ENCODE results near the gene DDT. TPM values are rescaled to one million over a fixed set of nuclear protein-coding genes. Genes with fewer than 3 reads are reported as not detected.
"Not testable (repeated sequence)": the region's sequence is repeated elsewhere in the genome, so short reads cannot be mapped to it uniquely, and the experiment has no call there.

The DDT gene
- total RNA-seq, 2 experiments from 2014 or later = 128 to 136 TPM

DNA sequence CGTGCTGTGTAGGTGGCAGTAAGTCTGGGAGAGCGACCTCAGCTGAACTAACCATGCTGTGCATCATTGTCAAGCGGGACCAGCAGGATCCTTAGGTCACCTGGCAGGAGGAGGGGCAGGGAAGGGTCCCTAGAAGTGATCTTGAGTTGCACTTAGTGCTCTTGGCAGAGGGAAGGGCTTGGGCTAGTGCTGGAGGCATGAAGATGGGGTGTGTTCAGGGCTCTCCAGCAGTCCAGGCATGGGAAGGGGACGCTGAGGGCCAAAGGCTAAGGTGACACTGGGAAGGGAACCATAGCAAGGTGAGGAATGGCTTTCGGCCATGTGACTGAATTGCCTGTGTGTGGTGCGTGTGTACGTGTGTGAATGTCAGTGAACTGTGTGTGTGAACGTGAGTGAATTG is 11.8 kb upstream of the DDT start:
- H3K4me1 Mint-ChIP-seq (ENCODE audit: low read depth); DNase-seq; ATAC-seq; H3K27ac Mint-ChIP-seq; H3K36me3 Mint-ChIP-seq (ENCODE audit: low read depth); POLR2A ChIA-PET; CTCF ChIA-PET; H3K4me3 Mint-ChIP-seq; H3K27me3 Mint-ChIP-seq (ENCODE audit: low read depth); H3K9me3 Mint-ChIP-seq (ENCODE audit: insufficient read depth): not testable (repeated sequence)

DNA sequence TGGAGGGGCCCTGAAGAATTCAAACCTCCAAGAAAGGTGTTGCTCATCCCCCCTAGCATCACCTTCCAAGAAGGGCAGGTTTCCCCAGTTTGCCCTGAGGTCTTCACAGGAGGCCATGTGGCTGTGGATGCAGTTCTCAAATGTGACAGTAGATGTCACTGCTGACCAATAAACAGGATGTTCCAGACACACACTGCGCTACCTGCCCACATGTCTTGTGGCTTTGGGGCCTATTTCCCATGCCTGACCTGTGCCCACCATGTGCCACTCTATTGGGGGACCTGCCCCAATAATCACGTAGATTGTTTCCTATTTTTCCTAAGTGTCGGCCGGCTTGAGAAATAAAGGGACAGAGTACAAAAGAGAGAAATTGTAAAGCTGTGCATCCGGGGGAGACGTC is 10.2 kb upstream of the DDT start:
- ATAC-seq (no peak), DNase-seq (no peak)
- H3K4me1 Mint-ChIP-seq (ENCODE audit: low read depth) = no peaks in the 10 kb centered on the region
- no peak overlapping the region for H3K27ac Mint-ChIP-seq
- ChIA-PET CTCF (no interaction called here), POLR2A (no interaction called here)
- no peaks in the 10 kb centered on the region for H3K36me3 Mint-ChIP-seq (ENCODE audit: low read depth)
- no peaks in the 10 kb centered on the region for H3K27me3 Mint-ChIP-seq (ENCODE audit: low read depth)
- no peak overlapping the region for H3K4me3 Mint-ChIP-seq
- no peaks in the 10 kb centered on the region for H3K9me3 Mint-ChIP-seq (ENCODE audit: insufficient read depth)

DNA sequence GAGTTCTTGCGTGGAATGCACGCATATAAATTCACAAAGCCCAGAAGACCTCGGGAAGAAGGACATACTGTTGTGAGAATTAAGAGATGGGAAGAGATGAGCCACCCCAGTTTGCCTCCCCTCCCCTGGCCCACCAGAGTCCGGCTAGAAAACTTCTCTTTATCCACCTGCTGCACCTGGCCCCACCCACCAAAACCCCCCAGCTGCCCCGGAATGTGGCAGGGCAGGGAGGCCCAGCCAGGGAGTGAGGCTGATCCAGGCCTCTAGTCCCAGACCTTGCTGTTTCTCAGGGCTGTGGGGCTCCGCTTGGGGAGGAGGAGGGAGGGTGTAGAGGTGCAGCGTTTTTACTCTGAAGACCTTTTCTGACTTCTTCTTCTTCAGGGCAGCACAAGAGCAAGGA is 6.3 kb upstream of the DDT start:
- H3K9me3 Mint-ChIP-seq (ENCODE audit: insufficient read depth); H3K36me3 Mint-ChIP-seq (ENCODE audit: low read depth); ATAC-seq; DNase-seq; H3K27me3 Mint-ChIP-seq (ENCODE audit: low read depth); H3K4me3 Mint-ChIP-seq; POLR2A ChIA-PET; H3K4me1 Mint-ChIP-seq (ENCODE audit: low read depth); H3K27ac Mint-ChIP-seq; CTCF ChIA-PET: not testable (repeated sequence)

DNA sequence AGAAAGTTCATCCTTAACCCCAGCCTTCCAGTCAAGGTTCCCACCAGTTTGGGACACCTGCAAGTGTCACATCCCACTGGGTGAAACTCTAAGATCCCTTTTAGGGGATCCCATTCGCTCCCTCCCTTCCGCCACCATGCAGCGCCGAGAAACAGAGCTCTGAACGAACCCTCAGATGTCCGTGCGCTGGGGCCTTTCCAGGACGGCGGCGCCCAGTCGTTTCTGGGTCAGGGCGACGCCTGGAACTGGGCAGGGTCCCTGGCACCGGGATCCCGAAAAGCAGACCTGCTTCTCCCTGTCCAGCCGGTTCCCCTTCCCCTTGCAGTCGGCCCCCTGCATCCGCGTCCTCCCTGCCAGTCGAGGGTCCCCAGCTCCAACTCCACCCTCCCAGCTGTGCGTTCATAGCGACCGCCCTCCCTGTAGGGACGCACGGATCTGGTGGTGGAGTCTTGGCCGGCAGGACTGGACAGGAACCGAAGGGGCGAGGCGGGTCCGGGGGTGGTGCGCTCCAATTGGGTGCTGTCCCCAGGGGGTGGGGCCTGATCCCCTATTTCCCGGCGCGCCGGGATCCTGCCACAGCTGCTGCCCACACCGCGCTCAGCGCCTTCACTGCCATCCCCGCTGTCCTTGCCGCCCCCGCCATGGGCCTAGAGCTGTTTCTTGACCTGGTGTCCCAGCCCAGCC is 5.5 kb upstream of the DDT start, which contains the start of gene GSTT2:
TSS of gene GSTT2 (plus strand) at position 578 of the 684 bp plus-strand sequence.
- H3K27me3 Mint-ChIP-seq (ENCODE audit: low read depth); H3K9me3 Mint-ChIP-seq (ENCODE audit: insufficient read depth); H3K4me1 Mint-ChIP-seq (ENCODE audit: low read depth); H3K27ac Mint-ChIP-seq; H3K4me3 Mint-ChIP-seq; CTCF ChIA-PET; H3K36me3 Mint-ChIP-seq (ENCODE audit: low read depth); DNase-seq; POLR2A ChIA-PET: not testable (repeated sequence)
- peak; percentile 46 for ATAC-seq

DNA sequence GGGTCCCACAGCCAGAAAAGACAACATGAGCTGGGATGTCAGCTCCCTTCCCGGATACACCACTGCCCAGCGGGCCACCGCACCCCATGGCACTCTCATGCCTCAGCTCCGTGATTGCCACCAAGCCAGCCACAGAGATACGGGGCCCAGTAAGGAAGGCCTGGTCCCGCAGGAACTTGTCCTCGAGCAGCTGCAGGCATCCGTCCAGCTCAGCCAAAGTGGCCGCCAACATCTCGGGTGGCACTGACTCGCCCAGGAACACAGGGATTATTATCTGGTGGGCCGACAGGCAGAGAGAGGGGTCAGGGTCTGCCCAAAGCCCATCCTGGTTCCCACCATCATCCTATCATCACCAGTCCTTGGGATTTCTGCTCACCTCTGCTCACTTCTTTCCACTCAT is 3.1 kb upstream of the DDT start:
- H3K36me3 Mint-ChIP-seq (ENCODE audit: low read depth); H3K4me1 Mint-ChIP-seq (ENCODE audit: low read depth); H3K4me3 Mint-ChIP-seq; H3K9me3 Mint-ChIP-seq (ENCODE audit: insufficient read depth); H3K27me3 Mint-ChIP-seq (ENCODE audit: low read depth); CTCF ChIA-PET; DNase-seq; POLR2A ChIA-PET; ATAC-seq; H3K27ac Mint-ChIP-seq: not testable (repeated sequence)

DNA sequence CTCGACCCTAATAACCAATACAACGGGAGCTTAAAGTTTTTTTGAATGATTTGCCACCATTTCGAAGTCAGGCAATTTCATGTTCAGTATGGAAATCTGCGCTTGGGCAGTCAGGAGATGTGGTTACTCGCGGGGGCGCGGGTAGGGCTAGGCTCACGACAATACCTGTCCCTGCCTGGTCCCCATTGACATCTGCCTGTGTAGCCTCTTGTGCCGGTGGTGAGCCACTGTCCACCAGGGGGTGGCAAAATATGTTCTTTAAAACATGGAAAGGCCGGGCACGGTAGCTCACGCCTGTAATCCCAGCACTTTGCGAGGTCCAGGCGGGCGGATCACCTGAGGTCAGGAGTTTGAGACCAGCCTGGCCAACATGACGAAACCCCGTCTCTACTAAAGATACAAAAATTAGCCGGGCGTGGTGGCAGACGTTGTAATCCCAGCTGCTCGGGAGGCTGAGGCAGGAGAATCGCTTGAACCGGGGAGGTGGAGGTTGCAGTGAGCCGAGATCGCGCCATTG is 653 bp upstream of the DDT start:
- CTCF ChIA-PET; H3K27ac Mint-ChIP-seq; H3K9me3 Mint-ChIP-seq (ENCODE audit: insufficient read depth); POLR2A ChIA-PET; H3K27me3 Mint-ChIP-seq (ENCODE audit: low read depth); H3K4me3 Mint-ChIP-seq; DNase-seq; H3K4me1 Mint-ChIP-seq (ENCODE audit: low read depth): not testable (repeated sequence)
- H3K36me3 Mint-ChIP-seq (ENCODE audit: low read depth) = peaks cover 21% of the 10 kb centered on the region
- ATAC-seq = peak; percentile 43

DNA sequence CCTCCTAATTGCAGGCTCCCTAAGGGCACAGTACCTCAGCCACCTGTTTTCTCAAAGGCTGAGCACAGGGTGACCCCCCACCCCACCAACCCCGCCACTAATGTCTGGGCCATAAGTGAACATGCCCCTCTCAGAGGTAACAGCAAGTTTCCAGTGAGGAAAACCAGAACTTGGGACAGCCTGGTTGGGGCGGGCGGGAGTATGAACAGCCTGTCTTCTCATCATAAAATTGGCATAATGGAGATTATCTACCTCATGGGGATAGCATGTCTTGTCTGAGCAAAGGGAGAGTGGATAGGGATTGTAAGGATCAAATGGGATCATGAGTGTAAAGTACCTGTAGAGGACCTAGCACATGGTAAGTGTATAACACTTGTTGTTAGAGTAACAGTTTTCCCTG is 2.3 kb downstream of the DDT start:
- POLR2A ChIA-PET; DNase-seq; H3K9me3 Mint-ChIP-seq (ENCODE audit: insufficient read depth); CTCF ChIA-PET; H3K27me3 Mint-ChIP-seq (ENCODE audit: low read depth); ATAC-seq; H3K27ac Mint-ChIP-seq; H3K4me1 Mint-ChIP-seq (ENCODE audit: low read depth): not testable (repeated sequence)
- Mint-ChIP-seq H3K4me3 (peak overlapping the region; percentile 28), H3K36me3 (ENCODE audit: low read depth) (peaks cover 31% of the 10 kb centered on the region)

DNA sequence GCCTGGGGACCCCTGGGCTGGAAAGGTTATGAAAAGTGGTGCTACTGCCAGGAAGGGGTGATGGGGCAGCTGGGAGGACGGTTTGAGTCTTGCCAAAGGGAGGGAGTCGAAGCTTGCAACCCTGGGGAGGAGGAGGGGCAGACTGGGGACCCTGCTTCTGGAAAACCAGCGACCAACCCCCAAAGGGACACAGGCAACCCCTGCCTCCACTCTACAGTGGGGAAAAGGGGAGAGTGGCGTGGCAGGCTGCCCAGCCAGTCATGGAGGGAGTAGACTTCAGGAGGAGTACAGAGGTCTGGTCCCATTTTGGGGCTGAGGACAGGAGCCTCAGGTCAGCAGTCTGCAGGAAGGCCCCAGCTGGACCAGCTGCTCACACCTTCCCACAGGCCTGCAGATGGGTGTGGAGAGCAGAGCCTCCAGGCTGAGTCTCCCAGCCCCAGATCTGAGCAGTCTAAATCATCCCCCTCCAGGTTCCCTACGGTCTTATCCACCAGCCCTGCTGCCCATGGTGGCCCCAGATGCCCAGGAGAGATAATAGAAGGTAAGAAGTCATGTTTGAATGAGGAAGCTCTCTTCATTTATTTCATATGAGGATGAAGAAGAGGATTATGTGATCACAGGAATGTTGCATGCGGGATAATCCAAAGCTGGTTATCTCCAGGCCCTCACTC is 3.3 kb downstream of the DDT start:
- ChIA-PET POLR2A (interaction anchor here (0.7 to 1.0 kb wide), 2 partner anchors 76 to 100 kb away, joined by 3 read pairs; partner anchors contain the start of gene MIF), CTCF (no interaction called here)
- H3K4me3 Mint-ChIP-seq = no peak overlapping the region
- H3K4me1 Mint-ChIP-seq (ENCODE audit: low read depth) = peaks cover 9% of the 10 kb centered on the region
- no peaks in the 10 kb centered on the region for H3K9me3 Mint-ChIP-seq (ENCODE audit: insufficient read depth)
- H3K27ac Mint-ChIP-seq = no peak overlapping the region
- H3K36me3 Mint-ChIP-seq (ENCODE audit: low read depth) = peaks cover 31% of the 10 kb centered on the region
- no peaks in the 10 kb centered on the region for H3K27me3 Mint-ChIP-seq (ENCODE audit: low read depth)
- DNase-seq (no peak), ATAC-seq (no peak)

DNA sequence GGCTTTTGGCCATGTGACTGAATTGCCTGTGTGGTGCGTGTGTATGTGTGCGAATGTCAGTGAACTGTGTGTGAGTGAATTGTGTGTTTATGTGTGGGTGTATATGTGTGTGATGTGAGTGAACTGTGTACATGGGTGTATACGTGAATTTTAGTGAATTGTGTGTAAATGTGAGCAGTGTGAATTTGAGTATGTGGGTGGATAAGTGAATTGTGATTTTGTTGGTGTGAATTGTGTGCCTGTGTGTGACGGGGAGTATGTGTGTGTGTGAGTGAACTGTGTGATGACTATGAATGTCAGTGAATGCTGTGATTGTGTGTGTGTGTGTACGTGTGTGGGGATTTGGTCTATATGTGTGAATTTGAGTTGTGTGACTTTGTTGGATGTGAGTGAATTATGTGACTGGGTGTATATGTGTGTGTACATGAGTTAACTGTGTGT is 4.0 kb downstream of the DDT start:
- Mint-ChIP-seq H3K4me1 (ENCODE audit: low read depth) (peaks cover 9% of the 10 kb centered on the region), H3K4me3 (no peak overlapping the region), H3K36me3 (ENCODE audit: low read depth) (peaks cover 31% of the 10 kb centered on the region), H3K27ac (peak overlapping the region; percentile 1), H3K9me3 (ENCODE audit: insufficient read depth) (no peaks in the 10 kb centered on the region), H3K27me3 (ENCODE audit: low read depth) (no peaks in the 10 kb centered on the region)
- DNase-seq (no peak), ATAC-seq (no peak)
- ChIA-PET POLR2A (no interaction called here), CTCF (no interaction called here)

DNA sequence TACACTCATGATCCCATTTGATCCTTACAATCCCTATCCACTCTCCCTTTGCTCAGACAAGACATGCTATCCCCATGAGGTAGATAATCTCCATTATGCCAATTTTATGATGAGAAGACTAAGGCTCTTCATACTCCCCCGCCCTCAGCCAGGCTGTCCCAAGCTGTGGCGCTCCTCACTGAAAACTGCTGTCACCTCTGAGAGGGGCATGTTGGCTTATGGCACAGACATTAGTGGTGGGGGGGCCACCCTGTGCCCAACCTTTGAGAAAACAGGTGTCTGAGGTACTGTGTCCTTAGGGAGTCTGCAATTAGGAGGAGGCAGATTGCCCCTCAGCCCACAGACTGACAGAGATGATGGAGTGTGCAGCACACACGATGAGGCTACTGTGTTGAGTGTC is 5.2 kb downstream of the DDT start:
- ATAC-seq (no peak), DNase-seq (no peak)
- Mint-ChIP-seq H3K4me1 (ENCODE audit: low read depth) (peaks cover 9% of the 10 kb centered on the region), H3K36me3 (ENCODE audit: low read depth) (peaks cover 31% of the 10 kb centered on the region), H3K27ac (no peak overlapping the region), H3K9me3 (ENCODE audit: insufficient read depth) (no peaks in the 10 kb centered on the region), H3K27me3 (ENCODE audit: low read depth) (no peaks in the 10 kb centered on the region), H3K4me3 (no peak overlapping the region)
- CTCF ChIA-PET = no interaction called here
- POLR2A ChIA-PET = no interaction called here

DNA sequence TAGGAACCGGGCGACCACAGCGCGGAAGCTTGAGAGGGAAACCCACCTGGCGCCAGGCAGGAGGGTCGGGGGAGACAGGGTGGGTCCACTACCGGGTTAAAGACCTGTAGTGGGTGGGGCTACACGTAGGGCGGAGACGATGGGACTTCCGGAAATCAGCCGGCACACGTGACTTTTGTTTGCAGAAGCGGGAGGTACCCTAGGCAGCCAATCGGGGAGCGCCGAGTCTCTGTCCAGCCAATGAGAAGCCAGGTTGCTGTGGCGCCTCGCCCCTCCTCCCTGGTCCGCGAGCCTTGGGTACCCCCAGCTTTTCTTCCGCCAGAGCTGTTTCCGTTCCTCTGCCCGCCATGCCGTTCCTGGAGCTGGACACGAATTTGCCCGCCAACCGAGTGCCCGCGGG is 7.7 kb downstream of the DDT start, which contains the start of gene DDTL:
TSS of gene DDTL (plus strand) at position 321 of the 400 bp plus-strand sequence. CDS start at position 348, 27 bp downstream.
- H3K27me3 Mint-ChIP-seq (ENCODE audit: low read depth); H3K27ac Mint-ChIP-seq; POLR2A ChIA-PET; H3K9me3 Mint-ChIP-seq (ENCODE audit: insufficient read depth); H3K4me3 Mint-ChIP-seq; H3K4me1 Mint-ChIP-seq (ENCODE audit: low read depth); CTCF ChIA-PET; DNase-seq: not testable (repeated sequence)
- peaks cover 26% of the 10 kb centered on the region for H3K36me3 Mint-ChIP-seq (ENCODE audit: low read depth)
- peak; percentile 100 for ATAC-seq

DNA sequence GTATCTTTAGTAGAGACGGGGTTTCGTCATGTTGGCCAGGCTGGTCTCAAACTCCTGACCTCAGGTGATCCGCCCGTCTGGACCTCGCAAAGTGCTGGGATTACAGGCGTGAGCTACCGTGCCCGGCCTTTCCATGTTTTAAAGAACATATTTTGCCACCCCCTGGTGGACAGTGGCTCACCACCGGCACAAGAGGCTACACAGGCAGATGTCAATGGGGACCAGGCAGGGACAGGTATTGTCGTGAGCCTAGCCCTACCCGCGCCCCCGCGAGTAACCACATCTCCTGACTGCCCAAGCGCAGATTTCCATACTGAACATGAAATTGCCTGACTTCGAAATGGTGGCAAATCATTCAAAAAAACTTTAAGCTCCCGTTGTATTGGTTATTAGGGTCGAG is 8.1 kb downstream of the DDT start:
- H3K4me1 Mint-ChIP-seq (ENCODE audit: low read depth); DNase-seq; H3K27ac Mint-ChIP-seq; CTCF ChIA-PET; POLR2A ChIA-PET; H3K27me3 Mint-ChIP-seq (ENCODE audit: low read depth); H3K9me3 Mint-ChIP-seq (ENCODE audit: insufficient read depth); H3K4me3 Mint-ChIP-seq: not testable (repeated sequence)
- H3K36me3 Mint-ChIP-seq (ENCODE audit: low read depth) = peaks cover 22% of the 10 kb centered on the region
- peak; percentile 41 for ATAC-seq

All from activated CD8-positive, alpha-beta T cell treated with anti-CD3 and anti-CD28 coated beads, Interleukin-2, amount 10 ng/mL, durations not matched to agents 7 days and 5 days (primary cell).